Keratinocyte (primary cell): ENCODE measurements around the gene SPRN. TPM values are rescaled to one million over a fixed set of nuclear protein-coding genes. Genes with fewer than 3 reads are reported as not detected.

Experiments used
- DNase-seq: peaks from one replicate; pipeline ENCODE4 v3.0.0-alpha.2; 2011; ENCODE audit warnings: low read depth, missing footprints, low spot score
- FAIRE-seq: peaks from 2 replicates; lab custom pipeline; 2011; peaks lifted over from hg19 to GRCh38; lab: Jason Lieb, UNC
- H2AFZ ChIP-seq: 2 replicates; pipeline ENCODE4 v1.6.0; 2012; ENCODE audit warnings: low read length, control low read depth, inconsistent platforms; ENCODE audit not compliant: control insufficient read depth
- H3K27ac ChIP-seq: 2 replicates; pipeline ENCODE4 v1.5.1; 2011; ENCODE audit warnings: low read length; ENCODE audit not compliant: control insufficient read depth, insufficient read depth
- H3K27me3 ChIP-seq: 3 replicates; pipeline ENCODE4 v1.6.0; 2011; ENCODE audit warnings: low read length; ENCODE audit not compliant: control insufficient read depth, insufficient read depth; ENCODE audit errors: extremely low read depth
- H3K36me3 ChIP-seq, 2 experiments: 2 replicates in 1 of 2; 3 replicates in 1 of 2; pipeline ENCODE4 v1.5.1; 2011; ENCODE audit warnings: low read length in 2 of 2, mild to moderate bottlenecking in 1 of 2; ENCODE audit not compliant: control insufficient read depth in 2 of 2, insufficient read depth in 2 of 2; ENCODE audit errors: extremely low read depth in 1 of 2
- H3K4me1 ChIP-seq: 3 replicates; pipeline ENCODE4 v1.5.1; 2011; ENCODE audit warnings: low read length; ENCODE audit not compliant: control insufficient read depth, insufficient read depth; ENCODE audit errors: extremely low read depth
- H3K4me2 ChIP-seq: 3 replicates; pipeline ENCODE4 v1.6.0; 2011; ENCODE audit warnings: low read depth, low read length; ENCODE audit not compliant: control insufficient read depth, insufficient read depth; ENCODE audit errors: extremely low read depth
- H3K4me3 ChIP-seq, 3 experiments: fragments of 200-600 bp in 1 of 3; sonication (generic) in 1 of 3; 2 replicates in 2 of 3; 3 replicates in 1 of 3; pipeline ENCODE4 v1.5.1; 2011 to 2016; ENCODE audit warnings: low read length in 3 of 3, mild to moderate bottlenecking in 3 of 3, control low read depth in 2 of 3, inconsistent platforms in 1 of 3, low read depth in 1 of 3, mixed read lengths in 1 of 3, mixed run types in 1 of 3, moderate library complexity in 1 of 3; ENCODE audit not compliant: control insufficient read depth in 2 of 3, insufficient read depth in 2 of 3; ENCODE audit errors: extremely low read depth in 1 of 3
- H3K79me2 ChIP-seq: 2 replicates; pipeline ENCODE4 v1.6.0; 2012; ENCODE audit warnings: low read length; ENCODE audit not compliant: control insufficient read depth, insufficient read depth
- H3K9ac ChIP-seq: 3 replicates; pipeline ENCODE4 v1.6.0; 2011; ENCODE audit warnings: low read length; ENCODE audit not compliant: control insufficient read depth, insufficient read depth; ENCODE audit errors: extremely low read depth
- H3K9me1 ChIP-seq: 3 replicates; pipeline ENCODE4 v1.6.0; 2011; ENCODE audit warnings: low read length; ENCODE audit not compliant: control insufficient read depth, insufficient read depth; ENCODE audit errors: extremely low read depth
- H3K9me3 ChIP-seq: 2 replicates; pipeline ENCODE4 v1.5.1; 2012; ENCODE audit warnings: low read depth, low read length; ENCODE audit not compliant: control insufficient read depth
- H4K20me1 ChIP-seq: 3 replicates; pipeline ENCODE4 v1.6.0; 2011; ENCODE audit warnings: low read length; ENCODE audit not compliant: control insufficient read depth, insufficient read depth; ENCODE audit errors: extremely low read depth
- EZH2 ChIP-seq: IDR thresholded peaks from one replicate; pipeline ENCODE4 v1.6.1; 2012; ENCODE audit warnings: inconsistent platforms, mild to moderate bottlenecking, low read length, moderate library complexity
- dilution Hi-C: fragments of 300-500 bp; cut with MboI; formaldehyde crosslinking; loops from one replicate; pipeline ENCODE4 v1.7.0; 2020; ENCODE audit warnings: low sequenced_read_pairs; ENCODE audit not compliant: extremely low pct_ligation_motif_present
- polyA plus RNA-seq, 5 experiments: library from polyadenylated mRNA; depleted of rRNA in 3 of 5; stranded (reverse) in 3 of 5; stranded (forward) in 1 of 5; unstranded in 1 of 5; fragments of >200 nt; gene quantifications; 1 replicate in 1 of 5; 2 replicates in 3 of 5; 3 replicates in 1 of 5; pipeline versions ENCODE4 v1.2.1 to v1.2.3, GENCODE V29; 2011 to 2012; ENCODE audit warnings: missing spikeins in 2 of 5, low read depth in 1 of 5, low replicate concordance in 1 of 5
- TF ChIP-seq, protein P1 (sequence below), 3 experiments: IDR thresholded peaks in 1 of 3; conservative IDR thresholded peaks in 1 of 3; optimal IDR thresholded peaks in 1 of 3; 2 replicates in 2 of 3; 3 replicates in 1 of 3; pipeline versions ENCODE3 to v1.5.1; 2011; ENCODE audit warnings: low read length in 3 of 3, mild to moderate bottlenecking in 3 of 3, moderate library complexity in 2 of 3, control low read depth in 1 of 3, inconsistent platforms in 1 of 3; ENCODE audit not compliant: insufficient read depth in 2 of 3; ENCODE audit errors: extremely low read depth in 1 of 3

The SPRN gene
- polyA plus RNA-seq, 1 donor (not counting 4 experiments of a cell fraction or from before 2014, with no cell fraction given): 0.01 TPM

DNA sequence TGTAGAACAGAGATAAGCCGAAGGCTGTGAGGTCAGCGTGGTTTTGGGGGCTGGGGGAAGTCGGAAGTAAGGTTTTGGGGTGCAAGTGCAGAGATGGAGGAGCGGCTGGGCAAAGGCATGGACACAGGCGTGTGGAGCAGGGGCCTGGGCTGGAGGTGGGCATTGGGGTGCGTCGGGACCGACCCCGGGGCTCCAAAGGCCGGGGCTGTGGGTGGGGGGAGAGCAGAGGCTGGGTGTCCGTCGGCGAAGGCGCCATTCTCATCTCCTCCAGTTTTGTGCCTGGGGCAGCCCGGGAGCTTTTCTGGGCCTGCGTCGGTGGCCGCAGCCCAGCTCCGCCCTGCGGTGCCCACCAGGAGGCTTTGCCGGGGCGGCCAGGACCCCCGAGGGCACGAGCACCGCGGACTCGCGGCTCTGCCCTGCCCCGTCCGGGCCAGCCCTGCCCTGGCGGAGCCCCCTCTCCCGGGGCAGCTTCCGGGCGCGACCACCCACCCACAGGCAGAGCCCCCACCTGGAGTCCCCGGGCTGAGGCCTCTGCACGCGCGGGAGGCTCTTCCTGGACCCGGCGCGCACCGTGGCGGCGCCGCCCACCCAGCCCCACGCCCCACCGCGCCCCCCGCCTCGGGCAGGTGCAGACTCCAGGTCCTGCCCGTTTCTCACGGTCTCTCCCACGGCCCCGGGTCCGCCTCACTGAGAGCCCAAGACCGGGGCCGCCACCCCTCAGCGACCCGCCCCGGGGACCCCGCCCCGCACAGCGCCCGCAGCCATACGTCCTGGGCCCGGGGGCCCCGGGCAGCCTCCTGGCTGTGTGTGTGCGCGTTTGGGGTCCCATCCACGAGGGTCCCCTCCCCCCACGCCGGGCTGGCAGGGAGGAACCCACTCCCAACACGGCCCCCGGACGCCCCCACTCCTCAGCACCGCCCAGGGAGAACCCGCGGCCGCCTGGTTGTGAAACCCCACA lies 21.6 kb upstream of the SPRN start:
- dilution Hi-C loops: no loop called here

DNA sequence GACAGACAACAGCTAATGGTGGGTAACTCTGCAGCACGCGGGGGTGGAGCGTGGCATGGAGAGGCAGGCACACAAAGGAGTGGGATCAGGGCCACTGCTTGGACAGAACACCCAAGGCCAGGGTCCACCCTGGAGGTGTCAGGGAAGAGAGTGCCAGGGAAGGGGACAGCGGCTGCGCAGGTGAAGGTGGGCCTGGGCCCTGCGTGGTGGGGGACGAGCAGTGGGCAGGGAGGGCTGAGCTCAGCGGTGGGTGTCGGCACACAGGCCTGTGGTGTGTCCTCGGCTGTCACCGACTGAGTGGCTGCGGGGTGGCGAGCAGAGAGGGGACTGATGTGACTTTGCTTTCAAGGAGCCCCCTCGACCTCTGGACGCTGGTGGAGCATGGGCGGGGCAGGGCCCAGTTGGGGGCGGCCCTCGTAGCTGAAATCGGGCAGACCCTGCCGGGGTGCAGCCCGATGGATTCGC lies 20.9 kb upstream of the SPRN start:
- TF ChIP-seq, protein P1, sequence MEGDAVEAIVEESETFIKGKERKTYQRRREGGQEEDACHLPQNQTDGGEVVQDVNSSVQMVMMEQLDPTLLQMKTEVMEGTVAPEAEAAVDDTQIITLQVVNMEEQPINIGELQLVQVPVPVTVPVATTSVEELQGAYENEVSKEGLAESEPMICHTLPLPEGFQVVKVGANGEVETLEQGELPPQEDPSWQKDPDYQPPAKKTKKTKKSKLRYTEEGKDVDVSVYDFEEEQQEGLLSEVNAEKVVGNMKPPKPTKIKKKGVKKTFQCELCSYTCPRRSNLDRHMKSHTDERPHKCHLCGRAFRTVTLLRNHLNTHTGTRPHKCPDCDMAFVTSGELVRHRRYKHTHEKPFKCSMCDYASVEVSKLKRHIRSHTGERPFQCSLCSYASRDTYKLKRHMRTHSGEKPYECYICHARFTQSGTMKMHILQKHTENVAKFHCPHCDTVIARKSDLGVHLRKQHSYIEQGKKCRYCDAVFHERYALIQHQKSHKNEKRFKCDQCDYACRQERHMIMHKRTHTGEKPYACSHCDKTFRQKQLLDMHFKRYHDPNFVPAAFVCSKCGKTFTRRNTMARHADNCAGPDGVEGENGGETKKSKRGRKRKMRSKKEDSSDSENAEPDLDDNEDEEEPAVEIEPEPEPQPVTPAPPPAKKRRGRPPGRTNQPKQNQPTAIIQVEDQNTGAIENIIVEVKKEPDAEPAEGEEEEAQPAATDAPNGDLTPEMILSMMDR (optimal IDR thresholded peaks at IDR 0.05 in 1 of 3, IDR thresholded peaks at IDR 0.05 in 1 of 3, conservative IDR thresholded peaks at IDR 0.05 in 1 of 3; ENCODE audit: extremely low read depth in 1 of 3, insufficient read depth in 2 of 3, low read length in 3 of 3): no peak
- no peak for TF ChIP-seq EZH2
- Histone ChIP-seq H3K4me3 (no peak overlapping the region), H3K27me3 (no peaks in the 10 kb centered on the region), H3K9me3 (peaks cover 10% of the 10 kb centered on the region), H3K36me3 (no peaks in the 10 kb centered on the region), H3K79me2 (no peaks in the 10 kb centered on the region), H3K9me1 (no peaks in the 10 kb centered on the region), H3K4me2 (no peak overlapping the region), H3K27ac (no peak overlapping the region), H3K4me1 (no peaks in the 10 kb centered on the region), H3K9ac (no peak overlapping the region), H2AFZ (no peak overlapping the region), H4K20me1 (no peaks in the 10 kb centered on the region)
- DNase-seq (no peak), FAIRE-seq (no peak)
- dilution Hi-C loops: no loop called here

More for the DNA sequence above, 21.6 kb upstream of the SPRN start:
- H3K36me3 ChIP-seq: no peaks in the 10 kb centered on the region
- H4K20me1 ChIP-seq: no peaks in the 10 kb centered on the region
- no peaks in the 10 kb centered on the region for H3K4me1 ChIP-seq
- no peaks in the 10 kb centered on the region for H3K9me1 ChIP-seq
- no peak overlapping the region for H3K27ac ChIP-seq
- H3K9me3 ChIP-seq: peaks cover 10% of the 10 kb centered on the region
- H3K27me3 ChIP-seq: no peaks in the 10 kb centered on the region
- no peaks in the 10 kb centered on the region for H3K79me2 ChIP-seq
- H3K4me3 ChIP-seq: no peak overlapping the region
- TF ChIP-seq, protein P1 (optimal IDR thresholded peaks at IDR 0.05 in 1 of 3, IDR thresholded peaks at IDR 0.05 in 1 of 3, conservative IDR thresholded peaks at IDR 0.05 in 1 of 3; ENCODE audit: extremely low read depth in 1 of 3, insufficient read depth in 2 of 3, low read length in 3 of 3): no peak
- TF ChIP-seq EZH2: no peak
- no peak overlapping the region for H3K4me2 ChIP-seq
- no peak for FAIRE-seq
- H2AFZ ChIP-seq: no peak overlapping the region
- no peak overlapping the region for H3K9ac ChIP-seq
- no peak for DNase-seq
